ENCODE results near the gene SLC9A7. TPM values are rescaled to one million over a fixed set of nuclear protein-coding genes. Genes with fewer than 3 reads are reported as not detected.

The SLC9A7 gene
- total and polyA plus RNA-seq, 2 of the 13 experiments (the other 11 are each of a cell fraction or from before 2014, with no cell fraction given), result 5.8 to 7.2 TPM

DNA sequence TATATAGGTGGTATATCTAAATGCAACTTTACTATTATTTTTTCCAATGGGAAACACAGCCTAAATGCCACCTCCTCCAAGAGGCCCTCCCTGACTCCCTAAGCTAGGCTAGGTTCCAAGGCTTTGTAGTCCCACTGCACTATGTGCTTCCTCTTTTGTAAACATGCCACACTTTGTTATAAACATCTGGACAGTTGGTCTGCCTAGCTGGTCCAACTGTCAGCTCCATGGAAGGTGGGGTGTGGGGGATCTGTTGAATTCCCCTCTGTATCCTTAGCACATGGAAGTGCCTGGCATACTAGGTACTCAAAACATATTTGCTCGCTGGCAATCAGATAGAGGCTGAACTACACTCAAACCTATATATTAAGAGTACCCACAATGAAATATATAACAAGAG lies 63.4 kb downstream of the SLC9A7 start (continued):
- TF ChIP-seq, protein P1, sequence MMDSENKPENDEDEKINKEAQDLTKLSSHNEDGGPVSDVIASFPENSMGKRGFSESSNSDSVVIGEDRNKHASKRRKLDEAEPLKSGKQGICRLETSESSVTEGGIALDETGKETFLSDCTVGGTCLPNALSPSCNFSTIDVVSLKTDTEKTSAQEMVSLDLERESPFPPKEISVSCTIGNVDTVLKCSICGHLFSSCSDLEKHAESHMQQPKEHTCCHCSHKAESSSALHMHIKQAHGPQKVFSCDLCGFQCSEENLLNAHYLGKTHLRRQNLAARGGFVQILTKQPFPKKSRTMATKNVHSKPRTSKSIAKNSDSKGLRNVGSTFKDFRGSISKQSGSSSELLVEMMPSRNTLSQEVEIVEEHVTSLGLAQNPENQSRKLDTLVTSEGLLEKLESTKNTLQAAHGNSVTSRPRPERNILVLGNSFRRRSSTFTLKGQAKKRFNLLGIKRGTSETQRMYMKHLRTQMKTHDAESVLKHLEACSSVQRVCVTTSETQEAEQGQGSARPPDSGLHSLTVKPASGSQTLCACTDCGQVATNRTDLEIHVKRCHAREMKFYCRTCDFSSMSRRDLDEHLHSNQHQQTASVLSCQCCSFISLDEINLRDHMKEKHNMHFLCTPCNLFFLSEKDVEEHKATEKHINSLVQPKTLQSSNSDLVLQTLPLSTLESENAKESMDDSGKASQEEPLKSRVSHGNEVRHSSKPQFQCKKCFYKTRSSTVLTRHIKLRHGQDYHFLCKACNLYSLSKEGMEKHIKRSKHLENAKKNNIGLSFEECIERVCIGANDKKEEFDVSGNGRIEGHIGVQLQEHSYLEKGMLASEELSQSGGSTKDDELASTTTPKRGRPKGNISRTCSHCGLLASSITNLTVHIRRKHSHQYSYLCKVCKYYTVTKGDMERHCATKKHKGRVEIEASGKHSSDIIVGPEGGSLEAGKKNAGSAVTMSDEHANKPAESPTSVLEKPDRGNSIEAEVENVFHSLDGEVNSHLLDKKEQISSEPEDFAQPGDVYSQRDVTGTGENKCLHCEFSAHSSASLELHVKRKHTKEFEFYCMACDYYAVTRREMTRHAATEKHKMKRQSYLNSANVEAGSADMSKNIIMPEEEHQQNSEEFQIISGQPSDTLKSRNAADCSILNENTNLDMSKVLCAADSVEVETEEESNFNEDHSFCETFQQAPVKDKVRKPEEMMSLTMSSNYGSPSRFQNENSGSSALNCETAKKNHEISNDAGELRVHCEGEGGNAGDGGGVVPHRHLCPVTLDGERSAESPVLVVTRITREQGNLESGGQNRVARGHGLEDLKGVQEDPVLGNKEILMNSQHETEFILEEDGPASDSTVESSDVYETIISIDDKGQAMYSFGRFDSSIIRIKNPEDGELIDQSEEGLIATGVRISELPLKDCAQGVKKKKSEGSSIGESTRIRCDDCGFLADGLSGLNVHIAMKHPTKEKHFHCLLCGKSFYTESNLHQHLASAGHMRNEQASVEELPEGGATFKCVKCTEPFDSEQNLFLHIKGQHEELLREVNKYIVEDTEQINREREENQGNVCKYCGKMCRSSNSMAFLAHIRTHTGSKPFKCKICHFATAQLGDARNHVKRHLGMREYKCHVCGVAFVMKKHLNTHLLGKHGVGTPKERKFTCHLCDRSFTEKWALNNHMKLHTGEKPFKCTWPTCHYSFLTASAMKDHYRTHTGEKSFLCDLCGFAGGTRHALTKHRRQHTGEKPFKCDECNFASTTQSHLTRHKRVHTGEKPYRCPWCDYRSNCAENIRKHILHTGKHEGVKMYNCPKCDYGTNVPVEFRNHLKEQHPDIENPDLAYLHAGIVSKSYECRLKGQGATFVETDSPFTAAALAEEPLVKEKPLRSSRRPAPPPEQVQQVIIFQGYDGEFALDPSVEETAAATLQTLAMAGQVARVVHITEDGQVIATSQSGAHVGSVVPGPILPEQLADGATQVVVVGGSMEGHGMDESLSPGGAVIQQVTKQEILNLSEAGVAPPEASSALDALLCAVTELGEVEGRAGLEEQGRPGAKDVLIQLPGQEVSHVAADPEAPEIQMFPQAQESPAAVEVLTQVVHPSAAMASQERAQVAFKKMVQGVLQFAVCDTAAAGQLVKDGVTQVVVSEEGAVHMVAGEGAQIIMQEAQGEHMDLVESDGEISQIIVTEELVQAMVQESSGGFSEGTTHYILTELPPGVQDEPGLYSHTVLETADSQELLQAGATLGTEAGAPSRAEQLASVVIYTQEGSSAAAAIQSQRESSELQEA (CRISPR knock-in tag; IDR thresholded peaks at IDR 0.05; ENCODE audit: not compliant biosample characterization), result no peak

DNA sequence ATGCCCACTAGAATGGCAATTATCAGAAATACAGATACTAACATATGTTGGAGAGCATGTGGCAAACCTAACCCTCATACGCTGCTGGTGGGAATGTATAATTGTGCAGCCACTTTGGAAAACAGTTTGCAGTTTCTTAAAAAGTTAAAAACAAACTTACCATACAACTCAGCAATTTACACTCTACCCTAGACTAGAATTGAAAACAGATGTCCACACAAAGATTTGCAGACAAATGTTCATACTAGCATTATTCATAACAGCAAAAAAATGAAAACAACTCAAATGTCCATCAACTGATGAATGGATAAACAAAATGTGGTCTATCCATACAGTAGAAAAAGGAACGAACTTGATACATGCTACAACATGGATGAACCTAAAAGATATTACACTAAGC lies 64.4 kb downstream of the SLC9A7 start:
- H3K9ac ChIP-seq (ENCODE audit: insufficient read depth, low read depth, low read length), result no peak overlapping the region
- H4K20me1 ChIP-seq (ENCODE audit: insufficient read depth, low read length), result no peaks in the 10 kb centered on the region
- ChIA-PET POLR2A (no interaction called here), CTCF (ENCODE audit: low intra/inter-chr PET ratio, low total read pairs) (no interaction called here)
- H3K4me3 ChIP-seq (replicated peaks in 1 of 3; ENCODE audit: insufficient read depth in 1 of 3, low read depth in 2 of 3, low read length in 3 of 3), result no peak overlapping the region
- in situ Hi-C loops (cut with HindIII; ENCODE audit: extremely low pct_ligation_motif_present, low pct_unique_long_range_greater_than_20kb), result no loop called here
- H2AFZ ChIP-seq (ENCODE audit: low read length), result no peak overlapping the region
- no peaks in the 10 kb centered on the region for H3K79me2 ChIP-seq (ENCODE audit: insufficient read depth, low read length)
- DNase-seq (ENCODE audit: low spot score) (no peak), ATAC-seq (no peak), FAIRE-seq (peak; percentile 56)
- WGBS (ENCODE audit: low lambda C conversion rate), result 90% methylated on average over 2 of the region's 2 CpGs
- H3K27me3 ChIP-seq (ENCODE audit: control insufficient read depth in 1 of 2, insufficient read depth in 2 of 2, low read length in 2 of 2), result no peaks in the 10 kb centered on the region
- H3K4me2 ChIP-seq (ENCODE audit: low read depth, low read length), result no peak overlapping the region
- no peak overlapping the region for H3K27ac ChIP-seq (ENCODE audit: extremely low read length, insufficient read depth, low read length)
- BruUV-seq (replicated peaks), result no TSS peak
- no peaks in the 10 kb centered on the region for H3K4me1 ChIP-seq (ENCODE audit: insufficient read depth, low read length)
- H3K9me3 ChIP-seq (ENCODE audit: low read length), result no peaks in the 10 kb centered on the region
- H3K36me3 ChIP-seq (replicated peaks in 1 of 2; ENCODE audit: control insufficient read depth in 1 of 2, insufficient read depth in 2 of 2, low read length in 2 of 2), result no peaks in the 10 kb centered on the region
- intact Hi-C loops (cut with micrococcal nuclease; ENCODE audit: unreplicated experiment), result no loop called here
- TF ChIP-seq RBM22 (optimal IDR thresholded peaks at IDR 0.05; ENCODE audit: low read length), result no peak
- no peak for TF ChIP-seq ZNF709 (CRISPR knock-in tag; IDR thresholded peaks at IDR 0.05)
- no peak for TF ChIP-seq TCF7 (IDR thresholded peaks at IDR 0.05; ENCODE audit: low read depth)
- TF ChIP-seq, protein P2, sequence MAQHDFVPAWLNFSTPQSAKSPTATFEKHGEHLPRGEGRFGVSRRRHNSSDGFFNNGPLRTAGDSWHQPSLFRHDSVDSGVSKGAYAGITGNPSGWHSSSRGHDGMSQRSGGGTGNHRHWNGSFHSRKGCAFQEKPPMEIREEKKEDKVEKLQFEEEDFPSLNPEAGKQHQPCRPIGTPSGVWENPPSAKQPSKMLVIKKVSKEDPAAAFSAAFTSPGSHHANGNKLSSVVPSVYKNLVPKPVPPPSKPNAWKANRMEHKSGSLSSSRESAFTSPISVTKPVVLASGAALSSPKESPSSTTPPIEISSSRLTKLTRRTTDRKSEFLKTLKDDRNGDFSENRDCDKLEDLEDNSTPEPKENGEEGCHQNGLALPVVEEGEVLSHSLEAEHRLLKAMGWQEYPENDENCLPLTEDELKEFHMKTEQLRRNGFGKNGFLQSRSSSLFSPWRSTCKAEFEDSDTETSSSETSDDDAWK (CRISPR knock-in tag; IDR thresholded peaks at IDR 0.05), result no peak
- no peak for TF ChIP-seq SIX4 (CRISPR knock-in tag; IDR thresholded peaks at IDR 0.05)
- TF ChIP-seq TAF1 (CRISPR knock-in tag; IDR thresholded peaks at IDR 0.05), result no peak
- no peak for TF ChIP-seq CBFB (CRISPR knock-in tag; IDR thresholded peaks at IDR 0.05)
- TF ChIP-seq, protein P3, sequence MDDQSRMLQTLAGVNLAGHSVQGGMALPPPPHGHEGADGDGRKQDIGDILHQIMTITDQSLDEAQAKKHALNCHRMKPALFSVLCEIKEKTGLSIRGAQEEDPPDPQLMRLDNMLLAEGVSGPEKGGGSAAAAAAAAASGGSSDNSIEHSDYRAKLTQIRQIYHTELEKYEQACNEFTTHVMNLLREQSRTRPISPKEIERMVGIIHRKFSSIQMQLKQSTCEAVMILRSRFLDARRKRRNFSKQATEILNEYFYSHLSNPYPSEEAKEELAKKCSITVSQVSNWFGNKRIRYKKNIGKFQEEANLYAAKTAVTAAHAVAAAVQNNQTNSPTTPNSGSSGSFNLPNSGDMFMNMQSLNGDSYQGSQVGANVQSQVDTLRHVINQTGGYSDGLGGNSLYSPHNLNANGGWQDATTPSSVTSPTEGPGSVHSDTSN (CRISPR knock-in tag; IDR thresholded peaks at IDR 0.05; ENCODE audit: borderline replicate concordance), result no peak
- no peak for TF ChIP-seq SMYD3 (CRISPR knock-in tag; IDR thresholded peaks at IDR 0.05)
- TF ChIP-seq IKZF1 (IDR thresholded peaks at IDR 0.05), result no peak
- no peak for TF ChIP-seq SOX5 (CRISPR knock-in tag; IDR thresholded peaks at IDR 0.05; ENCODE audit: borderline replicate concordance)
- TF ChIP-seq RFXAP (CRISPR knock-in tag; IDR thresholded peaks at IDR 0.05; ENCODE audit: borderline replicate concordance), result no peak

All from HepG2 (cell line).